Measurements from ENCODE around the gene ACO1. TPM values are rescaled to one million over a fixed set of nuclear protein-coding genes. Genes with fewer than 3 reads are reported as not detected.

Gene ACO1
- polyA plus RNA-seq, 1 experiment, result 330 TPM

DNA sequence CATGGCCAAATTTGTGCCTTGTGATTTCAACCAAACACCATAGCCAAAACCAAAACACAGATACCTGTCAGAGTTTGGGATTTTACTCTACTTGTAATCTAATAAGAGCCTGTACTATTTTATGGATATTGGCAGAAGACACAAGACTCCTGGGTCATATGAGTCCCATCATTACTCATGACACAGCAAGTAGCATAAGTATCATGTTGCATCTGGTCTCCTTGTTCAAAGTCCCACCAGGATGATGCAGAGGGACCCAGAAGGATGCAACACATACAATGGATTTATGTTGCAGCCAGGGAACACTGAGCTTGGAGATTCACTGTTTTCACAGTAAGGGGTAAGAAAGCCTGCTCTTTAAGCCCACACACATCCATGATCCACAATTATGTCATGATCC is 13.2 kb upstream of the ACO1 start:
- no peaks in the 10 kb centered on the region for H3K27me3 ChIP-seq (ENCODE audit: control insufficient read depth, insufficient read depth, low read length)
- no peak overlapping the region for H3K4me3 ChIP-seq (ENCODE audit: low read depth, low read length)
- no peak overlapping the region for H3K27ac ChIP-seq (ENCODE audit: low read depth, low read length)
- no peak for DNase-seq (ENCODE audit: low read depth, low spot score)
- POLR2A ChIA-PET, result no interaction called here
- no peaks in the 10 kb centered on the region for H3K9me3 ChIP-seq (ENCODE audit: control insufficient read depth, insufficient read depth, low read length)
- TF ChIP-seq CTCF (IDR thresholded peaks at IDR 0.05; ENCODE audit: low read depth, low read length), result no peak
- CTCF ChIA-PET, result interaction anchor here (1.2 kb wide), 1 partner anchor 8 kb away, joined by 4 read pairs; no protein-coding TSS in a partner anchor

GRCh38 chr9:32371679-32372078 is 12.8 kb upstream of the ACO1 start:
- no peak for DNase-seq (ENCODE audit: low read depth, low spot score)
- Histone ChIP-seq H3K27ac (ENCODE audit: low read depth, low read length) (no peak overlapping the region), H3K27me3 (ENCODE audit: control insufficient read depth, insufficient read depth, low read length) (no peaks in the 10 kb centered on the region), H3K9me3 (ENCODE audit: control insufficient read depth, insufficient read depth, low read length) (no peaks in the 10 kb centered on the region), H3K4me3 (ENCODE audit: low read depth, low read length) (no peak overlapping the region)
- ChIA-PET CTCF (interaction anchor here (1.2 kb wide), 1 partner anchor 7 kb away, joined by 4 read pairs; no protein-coding TSS in a partner anchor), POLR2A (no interaction called here)
- TF ChIP-seq CTCF (IDR thresholded peaks at IDR 0.05; ENCODE audit: low read depth, low read length), result no peak

DNA sequence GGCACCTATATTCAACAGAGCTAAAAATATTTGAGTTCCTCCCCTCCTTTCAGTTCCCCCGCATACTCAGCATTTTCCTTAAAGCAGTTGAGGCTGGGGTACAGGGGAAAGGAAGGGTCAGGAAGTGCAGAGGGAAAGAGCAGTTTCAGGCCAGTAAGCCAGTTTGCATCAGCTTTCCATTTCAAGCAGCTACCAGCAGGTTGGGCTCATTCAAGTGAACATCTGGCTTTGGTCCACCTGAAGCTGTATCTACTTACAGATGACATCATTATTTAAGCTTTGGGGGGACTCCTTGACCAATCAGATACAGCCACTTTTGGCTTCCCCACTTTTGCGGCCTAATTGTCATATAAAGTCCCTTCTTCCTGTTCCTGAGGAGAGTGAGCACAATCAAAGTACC is 8.2 kb upstream of the ACO1 start:
- TF ChIP-seq CTCF (IDR thresholded peaks at IDR 0.05; ENCODE audit: low read depth, low read length), result no peak
- Histone ChIP-seq H3K9me3 (ENCODE audit: control insufficient read depth, insufficient read depth, low read length) (no peaks in the 10 kb centered on the region), H3K4me3 (ENCODE audit: low read depth, low read length) (no peak overlapping the region), H3K27me3 (ENCODE audit: control insufficient read depth, insufficient read depth, low read length) (no peaks in the 10 kb centered on the region), H3K27ac (ENCODE audit: low read depth, low read length) (no peak overlapping the region)
- CTCF ChIA-PET, result interaction anchor here (3.9 to 7.4 kb wide), 5 partner anchors 57 to 594 kb away, joined by 63 to 1261 read pairs (median 133); partner anchors contain the start of genes NDUFB6, RIGI, SMIM27 and TOPORS
- POLR2A ChIA-PET, result no interaction called here
- DNase-seq (ENCODE audit: low read depth, low spot score), result no peak

DNA sequence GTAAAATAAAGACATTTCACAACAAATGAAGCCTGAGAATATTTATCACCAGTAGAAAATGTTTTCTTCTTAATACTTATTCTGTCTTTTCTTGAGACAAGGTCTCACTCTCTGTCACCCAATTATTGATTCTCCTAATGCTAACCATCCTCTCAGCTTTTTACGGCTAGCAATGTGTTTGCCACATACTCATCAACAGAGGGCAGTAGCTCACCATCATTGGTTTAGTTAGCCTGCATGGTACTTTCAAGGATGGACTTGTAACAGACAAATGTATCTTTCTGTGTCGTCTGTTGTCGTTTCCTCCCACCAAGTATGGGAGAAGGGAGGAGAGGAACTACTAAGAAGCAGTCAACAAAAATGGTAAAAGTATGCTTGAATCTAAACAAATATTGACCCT is 5.9 kb upstream of the ACO1 start:
- Histone ChIP-seq H3K4me3 (ENCODE audit: low read depth, low read length) (no peak overlapping the region), H3K9me3 (ENCODE audit: control insufficient read depth, insufficient read depth, low read length) (no peaks in the 10 kb centered on the region), H3K27me3 (ENCODE audit: control insufficient read depth, insufficient read depth, low read length) (no peaks in the 10 kb centered on the region), H3K27ac (ENCODE audit: low read depth, low read length) (no peak overlapping the region)
- DNase-seq (ENCODE audit: low read depth, low spot score), result peak; percentile 49
- TF ChIP-seq CTCF (IDR thresholded peaks at IDR 0.05; ENCODE audit: low read depth, low read length), result peak; percentile 96
- POLR2A ChIA-PET, result interaction anchor here (0.9 to 2.0 kb wide), 3 partner anchors 194 to 203 kb away, joined by 4 to 8 read pairs (median 7); partner anchors contain the start of gene NDUFB6
- CTCF ChIA-PET, result interaction anchor here (0.5 to 7.4 kb wide), 74 partner anchors 8 to 648 kb away, joined by 3 to 1261 read pairs (median 6); partner anchors contain the start of genes APTX, DNAJA1, NDUFB6 and RIGI

- H3K27ac ChIP-seq (ENCODE audit: low read depth, low read length), result no peak overlapping the region
- TF ChIP-seq CTCF (IDR thresholded peaks at IDR 0.05; ENCODE audit: low read depth, low read length), result peak; percentile 88
- H3K27me3 ChIP-seq (ENCODE audit: control insufficient read depth, insufficient read depth, low read length), result no peaks in the 10 kb centered on the region
- ChIA-PET CTCF (interaction anchor here (0.6 to 7.4 kb wide), 78 partner anchors 8 to 647 kb away, joined by 3 to 1261 read pairs (median 6); partner anchors contain the start of genes APTX, DNAJA1, NDUFB6 and RIGI), POLR2A (interaction anchor here (0.9 to 2.0 kb wide), 4 partner anchors 193 to 646 kb away, joined by 4 to 8 read pairs (median 6); partner anchors contain the start of genes DNAJA1 and NDUFB6)
- H3K9me3 ChIP-seq (ENCODE audit: control insufficient read depth, insufficient read depth, low read length), result no peaks in the 10 kb centered on the region
- H3K4me3 ChIP-seq (ENCODE audit: low read depth, low read length), result no peak overlapping the region; the same call in 1 of the 2 replicates
- peak; percentile 63 for DNase-seq (ENCODE audit: low read depth, low spot score)
Measured at GRCh38 chr9:32378993-32379729, 5.3 kb upstream of the ACO1 start.
